Amygdala (tissue), 56 donors: ENCODE measurements around the gene CCDC85C.

Experiments used
- DNase-seq, 56 donors: peaks; one replicate each; lab custom pipeline; 2025; lab: John Stamatoyannopoulos, UW

Gene CCDC85C

DNA sequence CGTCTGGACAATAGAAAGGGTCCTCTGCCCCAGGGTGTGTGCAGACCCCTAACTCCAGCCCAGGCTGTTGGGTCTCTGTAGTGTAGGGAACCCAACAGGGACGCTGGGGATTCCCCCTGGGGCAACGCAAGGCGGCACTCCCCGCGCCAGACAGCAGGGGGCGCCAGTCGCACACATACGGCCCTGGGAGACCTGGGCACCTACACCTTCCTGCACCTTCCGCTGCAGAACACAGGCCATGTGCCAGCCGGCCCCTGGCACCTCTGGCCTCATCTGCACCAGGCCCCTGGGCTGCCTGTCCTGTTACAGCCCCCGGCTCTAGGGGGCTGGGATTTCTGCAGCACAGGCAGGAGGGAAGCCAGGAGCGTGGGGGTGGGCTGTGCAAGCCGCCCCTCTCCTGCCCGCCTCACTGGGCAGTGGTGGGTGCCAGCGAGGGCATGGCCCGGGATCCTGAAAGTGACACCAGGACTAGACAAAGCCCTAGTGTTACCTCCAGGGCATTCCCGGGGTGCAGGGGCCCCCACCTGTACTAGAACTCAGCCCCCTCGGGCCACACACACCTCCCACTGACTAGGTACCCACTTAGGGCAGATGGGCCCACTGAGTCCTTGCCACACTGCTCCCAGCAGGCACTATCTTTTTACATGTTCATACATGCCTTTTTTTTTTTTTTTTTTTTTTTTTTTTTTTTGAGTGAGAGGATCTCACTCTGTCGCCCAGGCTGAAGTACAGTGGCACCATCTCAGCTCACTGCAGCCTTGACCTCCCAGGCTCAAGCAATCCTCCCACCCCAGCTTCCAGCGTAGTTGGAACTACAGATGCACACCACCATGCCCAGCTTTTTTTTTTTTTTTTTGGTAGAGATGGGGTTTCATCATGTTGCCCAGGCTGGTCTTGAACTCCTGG is 85.3 kb downstream of the CCDC85C start:
- DNase-seq, result peak in 36 of 56 donors; percentile 11 to 81 (median 42)

DNA sequence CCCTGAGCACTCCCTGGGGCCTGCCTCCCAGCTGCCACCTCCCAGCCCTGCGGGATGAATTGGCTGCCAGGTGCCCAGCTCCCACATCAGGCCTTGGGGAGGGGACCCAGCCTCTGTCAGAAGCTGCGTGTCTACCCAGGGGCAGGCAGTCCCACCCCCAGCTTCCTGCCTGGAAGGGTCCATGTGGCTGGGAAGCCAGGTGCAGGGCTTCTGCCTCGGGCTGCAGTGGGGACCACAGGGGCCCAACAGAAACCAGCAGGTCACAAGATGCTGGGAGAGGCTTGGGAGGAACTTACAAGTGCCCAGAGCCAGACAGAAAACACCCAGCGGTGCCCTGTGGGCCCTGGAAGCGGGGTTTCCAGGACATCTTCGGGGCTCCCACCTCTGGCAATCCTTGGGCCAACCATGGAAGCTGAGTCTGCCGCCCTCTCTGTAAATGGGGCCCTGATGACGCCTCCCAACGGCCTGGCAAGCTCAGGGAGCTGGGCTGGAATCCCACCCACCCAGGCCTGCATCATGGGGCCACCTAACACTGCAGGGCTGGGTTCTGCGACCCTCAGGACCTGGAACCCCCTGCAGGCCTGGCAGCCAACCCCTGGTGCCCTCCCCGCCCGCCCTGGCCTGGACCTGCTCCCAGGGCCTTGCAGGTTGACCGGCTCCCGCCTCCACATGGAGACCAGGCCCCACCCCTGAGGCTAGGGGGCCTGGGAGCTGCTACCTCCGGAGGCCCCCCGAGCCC is 86.2 kb downstream of the CCDC85C start:
- DNase-seq, result no peak

DNA sequence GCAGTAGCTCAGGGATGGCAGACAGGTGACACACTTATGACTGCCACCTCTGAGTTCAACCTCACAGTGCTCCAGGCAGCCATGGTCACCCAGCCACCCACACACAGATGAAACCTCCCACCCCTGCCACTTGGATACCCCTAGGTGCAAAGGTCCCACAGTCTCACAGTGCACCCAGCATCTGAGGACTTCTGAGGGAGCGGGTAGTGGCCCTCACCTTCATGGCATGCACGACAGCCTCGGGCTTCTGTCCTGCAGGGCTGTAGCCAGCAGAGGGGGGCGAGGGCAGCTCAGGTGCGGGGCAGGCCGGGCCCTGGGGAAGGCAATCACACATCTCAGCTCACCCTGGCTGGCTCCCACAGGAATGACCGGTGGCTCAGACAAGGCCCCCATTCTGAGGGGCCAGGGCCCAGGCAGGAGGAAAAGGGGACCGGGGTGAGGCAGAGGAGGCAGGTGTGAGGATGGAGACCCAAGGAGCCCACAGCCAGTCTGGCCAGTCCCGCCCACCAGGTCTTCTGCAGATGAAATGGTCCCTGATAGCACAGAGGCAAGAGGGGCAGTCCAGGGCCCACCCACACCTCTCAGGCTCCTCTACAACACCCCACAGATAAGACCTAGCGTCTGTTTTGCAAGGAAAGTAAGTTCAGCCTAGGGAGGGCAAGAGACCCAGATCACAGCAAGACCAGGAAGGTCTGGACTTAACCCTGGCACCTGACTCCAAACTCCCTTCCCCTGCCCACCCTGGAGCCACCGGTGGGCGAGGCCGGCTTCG is 87.0 kb downstream of the CCDC85C start:
- DNase-seq, result no peak

DNA sequence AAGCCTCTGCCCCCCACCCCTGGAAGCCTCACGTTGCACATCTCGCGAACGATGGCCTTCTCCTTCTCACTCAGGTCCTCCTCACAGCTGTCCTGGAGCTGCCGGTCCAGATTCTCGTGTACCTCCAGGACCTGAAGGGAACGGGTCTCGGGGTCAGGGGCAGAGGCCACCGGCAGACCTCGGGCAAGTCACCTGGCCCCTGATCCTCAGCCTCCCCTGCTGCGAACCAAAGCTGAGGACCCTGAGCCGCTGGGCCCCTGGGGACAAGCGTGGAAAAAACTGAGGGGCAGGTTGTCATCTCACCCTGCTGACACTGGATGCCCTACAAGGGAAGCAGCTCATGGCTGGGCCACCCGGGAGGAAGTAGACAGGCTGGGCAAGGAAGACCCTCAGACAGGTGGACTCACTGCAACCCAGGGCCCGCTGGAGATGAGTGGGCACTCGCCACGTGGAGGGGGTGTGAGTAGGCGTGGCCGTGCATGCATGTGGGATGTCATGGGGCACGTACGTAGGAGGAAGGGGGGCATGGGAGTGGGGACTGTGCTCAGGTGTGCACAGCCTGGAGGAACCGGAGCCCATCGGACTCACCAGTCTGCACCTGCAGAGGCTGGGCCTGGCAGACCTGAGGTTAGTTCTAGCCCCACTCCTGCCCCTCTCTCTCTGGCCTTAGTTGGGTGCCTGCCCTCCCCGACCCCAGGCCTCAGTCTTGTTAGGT is 87.7 kb downstream of the CCDC85C start:
- no peak for DNase-seq

DNA sequence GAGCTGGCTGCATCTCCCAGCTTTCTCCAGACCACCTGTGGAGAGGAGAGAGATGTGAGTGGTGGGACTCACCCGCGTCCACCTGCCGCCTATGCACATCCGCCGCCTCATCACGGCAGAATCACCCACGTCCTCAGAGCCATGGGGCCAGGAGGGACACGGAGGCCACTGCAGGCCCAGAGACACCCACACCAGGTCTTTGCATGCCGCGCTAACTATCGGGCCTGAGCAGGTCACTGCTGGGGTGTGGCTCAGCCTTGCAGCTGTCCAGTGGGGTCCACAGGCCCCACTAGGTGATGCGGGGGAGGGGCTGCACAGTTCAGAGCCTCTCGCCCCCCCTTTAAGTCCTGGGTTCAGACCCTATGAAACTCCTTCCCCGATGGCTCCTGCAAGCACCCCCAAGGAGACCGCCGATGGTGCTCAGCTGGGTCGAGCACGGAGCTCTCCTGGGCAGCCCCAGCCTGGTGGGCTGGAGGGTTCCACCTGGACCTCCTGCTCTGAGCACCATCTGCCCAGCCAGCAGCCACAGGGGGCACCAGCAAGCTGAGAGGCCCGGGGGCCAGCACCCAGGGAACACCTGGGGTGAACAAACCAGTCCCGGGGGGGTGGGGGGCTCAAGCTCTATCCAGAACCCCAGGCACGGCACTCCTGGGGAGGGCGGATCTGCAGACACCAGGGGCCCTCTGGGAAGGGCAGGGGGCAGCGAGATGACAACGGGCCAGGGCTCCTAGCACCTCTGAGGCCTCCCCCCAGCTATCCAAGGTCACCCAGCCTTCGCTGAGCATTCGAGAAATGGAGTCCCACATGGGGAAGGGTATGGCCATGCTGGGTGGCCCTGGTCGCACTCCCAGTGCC is 88.5 kb downstream of the CCDC85C start:
- no peak for DNase-seq

DNA sequence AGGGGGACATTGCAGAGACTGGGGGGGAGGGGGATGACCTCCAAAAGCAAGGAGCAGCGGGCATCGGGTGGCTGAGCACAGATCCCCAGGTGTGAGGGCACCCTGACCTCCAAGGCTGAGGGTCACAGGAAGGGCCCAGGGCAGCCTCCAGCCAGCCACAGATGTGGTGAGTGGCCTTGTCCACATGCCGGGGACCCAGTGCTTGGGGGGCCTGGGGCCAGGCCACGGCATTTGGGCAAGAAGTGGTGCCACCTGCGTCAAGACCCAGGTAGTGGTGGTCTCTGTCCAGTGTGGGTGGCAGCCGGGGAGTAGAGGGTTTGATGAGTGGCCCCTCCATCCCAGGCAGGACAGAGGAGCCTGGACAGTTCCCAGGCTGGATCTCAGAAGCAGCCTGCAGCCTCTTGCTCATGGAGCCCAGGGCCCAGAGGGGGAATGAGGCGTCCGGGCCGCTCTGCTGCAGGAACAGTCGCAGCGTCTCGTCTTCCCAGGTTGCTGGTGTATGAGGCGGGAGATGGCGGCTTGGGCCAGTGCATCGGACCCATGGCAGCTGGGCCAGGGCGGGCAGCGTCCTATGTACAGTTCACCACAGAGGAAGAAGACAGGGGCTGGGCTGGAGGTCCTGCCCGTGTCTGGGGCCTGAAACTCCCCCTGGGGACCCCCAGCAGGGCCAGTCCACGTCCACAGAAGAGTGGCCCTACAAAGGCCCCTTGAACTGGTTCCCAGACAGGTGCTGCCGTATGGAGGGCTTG is 89.3 kb downstream of the CCDC85C start:
- no peak for DNase-seq

DNA sequence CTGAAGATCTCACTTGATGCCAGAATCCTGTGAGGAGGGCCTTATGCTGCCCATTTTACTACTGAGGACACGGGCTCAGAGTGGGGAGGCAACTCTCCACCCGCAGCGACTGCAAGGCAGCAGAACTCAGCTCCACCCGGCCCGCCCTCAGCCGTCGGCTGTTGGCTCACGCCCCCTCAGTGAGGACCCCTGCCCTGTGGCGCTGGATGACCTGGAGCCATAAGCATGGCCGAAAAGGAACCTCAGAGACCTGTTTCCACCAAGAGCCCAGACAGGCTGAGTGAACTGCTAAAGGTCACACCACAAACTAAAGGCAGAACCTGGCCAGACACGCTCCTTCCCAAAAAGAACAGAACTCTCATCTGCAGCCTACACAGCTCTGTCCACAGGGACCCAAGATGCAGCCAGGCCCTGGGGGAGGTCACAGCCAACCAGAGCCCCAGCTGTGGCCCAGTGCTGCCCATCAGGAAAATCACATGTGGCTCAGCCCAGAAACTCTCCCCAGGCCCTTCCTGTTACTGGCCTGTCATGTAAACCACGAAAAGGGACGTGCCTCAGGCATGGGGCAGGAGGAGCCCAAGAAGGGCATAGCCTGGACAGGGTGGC is 90.0 kb downstream of the CCDC85C start:
- no peak for DNase-seq

DNA sequence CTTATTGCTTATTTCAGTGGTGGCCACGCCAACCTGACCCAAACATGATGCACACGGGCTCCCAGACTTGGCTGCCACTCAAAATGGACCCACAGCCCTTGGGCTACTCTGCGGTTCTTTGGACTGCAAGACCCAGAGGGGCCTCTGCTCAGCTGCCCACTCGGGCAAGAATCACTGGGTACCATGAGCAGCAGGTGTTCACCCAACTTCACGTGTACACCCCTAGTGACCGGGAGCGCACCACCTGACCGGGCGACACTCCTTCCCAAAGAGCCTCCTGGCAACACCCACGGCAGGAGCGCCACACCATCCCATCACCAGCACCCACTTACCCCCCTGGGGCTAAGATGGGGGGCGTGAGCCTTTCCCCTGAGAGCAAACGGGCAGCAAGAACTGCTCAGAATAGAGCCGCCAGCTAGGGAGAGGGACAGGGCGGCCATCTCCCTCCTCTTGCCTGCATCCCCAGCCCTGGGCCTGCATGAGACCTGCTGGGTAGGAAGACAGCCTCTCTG is 90.8 kb downstream of the CCDC85C start:
- DNase-seq, result no peak

DNA sequence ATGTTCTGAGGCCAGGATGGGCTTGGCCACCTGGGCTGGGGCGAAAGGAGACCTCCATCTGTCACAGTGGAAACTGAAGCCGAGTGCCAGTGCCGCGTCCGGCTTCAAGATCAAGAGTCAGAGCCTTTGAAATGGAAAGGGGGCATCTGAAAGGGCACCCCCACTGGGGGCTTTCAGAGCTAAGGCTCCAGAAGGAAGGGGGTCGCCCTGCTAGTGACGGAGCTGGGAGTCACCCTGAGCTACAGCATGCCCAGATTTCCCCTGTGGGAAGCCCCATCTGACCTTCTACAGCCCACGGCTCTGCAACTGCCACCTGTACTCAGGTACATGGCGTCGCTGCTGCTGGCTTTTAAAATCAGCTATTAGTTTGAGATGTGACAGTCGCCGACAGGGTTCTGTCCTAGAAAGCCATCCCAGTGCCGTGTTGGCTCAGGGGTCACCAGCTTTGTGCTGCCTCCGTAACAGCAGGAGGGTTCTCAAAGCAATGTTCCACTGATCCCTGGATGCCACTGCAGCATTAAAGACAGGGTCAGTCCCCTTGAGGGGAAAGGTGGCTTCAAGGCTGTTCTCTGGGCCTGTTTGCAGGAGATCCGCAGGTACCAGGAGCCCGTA is 91.3 kb downstream of the CCDC85C start:
- no peak for DNase-seq

DNA sequence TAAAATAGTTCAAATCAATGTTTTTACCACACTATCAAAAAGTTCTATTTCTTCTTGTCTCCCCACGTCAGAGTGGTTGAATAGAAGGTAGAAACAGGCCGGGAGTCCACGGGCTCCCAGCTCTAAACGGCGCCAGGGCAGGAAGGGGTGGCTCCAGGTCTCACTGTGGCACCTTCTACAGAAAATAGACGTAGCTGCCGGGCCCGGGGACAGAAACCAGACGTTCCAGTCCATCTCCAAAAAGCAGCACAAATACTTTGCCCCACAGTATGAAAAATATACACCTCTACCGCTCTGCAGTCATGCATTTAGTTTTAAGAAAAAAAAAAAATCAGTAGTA is 91.9 kb downstream of the CCDC85C start:
- no peak for DNase-seq

DNA sequence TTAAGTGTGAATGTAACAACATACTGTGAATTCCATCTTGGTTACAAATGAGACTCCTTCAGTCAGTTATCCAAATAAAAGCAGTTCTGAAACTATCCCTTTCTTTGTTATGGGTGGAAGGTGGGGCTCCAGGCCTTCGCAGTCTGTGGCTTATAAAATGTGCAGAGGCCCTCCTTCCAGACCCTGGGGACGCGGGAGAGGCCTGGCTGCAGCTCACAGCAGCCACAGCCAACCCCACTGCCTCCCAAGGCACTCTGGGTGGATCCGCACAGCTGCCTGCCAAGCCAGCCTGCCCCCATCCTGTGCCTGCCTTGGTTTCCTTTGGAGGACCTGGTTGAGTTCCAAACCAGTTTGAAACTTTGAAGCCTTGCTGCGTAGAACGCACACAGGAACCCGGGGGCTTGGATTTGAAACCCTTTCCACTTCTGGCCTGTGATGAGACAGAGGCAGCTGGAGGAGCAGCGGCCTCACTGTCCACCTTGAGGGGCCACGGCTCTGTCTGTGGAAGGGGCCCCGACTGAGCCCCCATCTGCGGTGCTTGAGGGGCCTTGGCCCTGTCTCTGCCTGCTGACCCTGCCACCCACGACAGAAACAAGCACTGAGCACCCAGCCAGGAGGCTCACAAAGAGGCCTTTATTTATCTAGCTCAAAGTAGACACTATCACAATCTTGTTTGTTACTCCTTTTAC is 92.4 kb downstream of the CCDC85C start:
- DNase-seq, result peak in 21 of 56 donors; percentile 21 to 70 (median 50)

DNA sequence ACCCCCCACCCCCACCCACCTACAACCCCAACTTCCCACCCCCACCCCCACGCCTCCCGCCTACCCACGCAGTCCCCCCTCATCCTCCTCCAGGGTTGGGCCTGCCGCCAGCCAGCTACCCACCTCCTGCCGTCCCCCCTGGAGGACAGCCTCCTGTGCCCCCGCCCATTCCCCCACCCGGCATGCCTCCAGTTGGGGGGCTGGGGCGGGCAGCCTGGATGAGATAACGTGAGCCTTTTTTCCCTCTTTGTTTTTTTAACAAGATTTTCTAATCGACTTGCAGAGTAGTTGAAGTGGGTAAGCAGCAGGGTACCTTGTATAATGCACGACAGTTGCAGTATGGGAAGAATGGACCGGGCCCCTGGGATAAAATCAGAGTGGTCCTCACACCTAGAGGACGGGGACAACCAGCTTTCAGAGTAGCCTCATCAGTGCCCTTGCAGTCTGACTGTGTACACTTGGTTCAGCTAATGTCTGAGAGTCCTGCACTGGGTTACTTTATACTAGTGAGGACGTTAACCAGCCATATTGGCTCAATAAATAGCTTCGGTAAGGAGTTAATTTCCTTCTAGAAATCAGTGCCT is 93.4 kb downstream of the CCDC85C start:
- DNase-seq, result no peak

DNA sequence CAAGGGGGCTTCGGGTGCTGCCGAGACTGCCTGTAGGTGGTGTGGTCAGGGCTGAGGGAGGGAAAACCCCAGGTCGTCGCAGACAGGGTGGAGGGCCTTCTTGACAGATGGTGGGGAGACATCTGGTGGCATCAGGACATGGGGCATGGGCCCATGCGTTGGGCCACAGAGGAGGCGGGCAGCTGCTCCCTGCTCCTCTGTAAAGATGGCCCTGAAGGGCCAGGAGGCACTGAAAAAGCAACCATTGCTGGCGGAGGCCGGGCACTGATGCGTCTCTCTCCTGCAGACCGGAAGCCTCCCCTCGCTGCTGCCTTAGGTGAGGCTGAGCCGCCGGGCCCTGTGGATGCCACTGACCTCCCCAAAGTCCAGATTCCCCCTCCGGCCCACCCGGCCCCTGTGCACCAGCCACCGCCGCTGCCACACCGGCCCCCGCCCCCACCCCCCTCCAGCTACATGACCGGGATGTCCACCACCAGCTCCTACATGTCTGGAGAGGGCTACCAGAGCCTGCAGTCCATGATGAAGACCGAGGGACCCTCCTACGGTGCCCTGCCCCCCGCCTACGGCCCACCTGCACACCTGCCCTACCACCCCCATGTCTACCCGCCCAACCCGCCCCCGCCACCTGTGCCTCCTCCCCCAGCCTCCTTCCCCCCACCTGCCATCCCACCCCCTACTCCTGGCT is 94.0 kb downstream of the CCDC85C start:
- no peak for DNase-seq

DNA sequence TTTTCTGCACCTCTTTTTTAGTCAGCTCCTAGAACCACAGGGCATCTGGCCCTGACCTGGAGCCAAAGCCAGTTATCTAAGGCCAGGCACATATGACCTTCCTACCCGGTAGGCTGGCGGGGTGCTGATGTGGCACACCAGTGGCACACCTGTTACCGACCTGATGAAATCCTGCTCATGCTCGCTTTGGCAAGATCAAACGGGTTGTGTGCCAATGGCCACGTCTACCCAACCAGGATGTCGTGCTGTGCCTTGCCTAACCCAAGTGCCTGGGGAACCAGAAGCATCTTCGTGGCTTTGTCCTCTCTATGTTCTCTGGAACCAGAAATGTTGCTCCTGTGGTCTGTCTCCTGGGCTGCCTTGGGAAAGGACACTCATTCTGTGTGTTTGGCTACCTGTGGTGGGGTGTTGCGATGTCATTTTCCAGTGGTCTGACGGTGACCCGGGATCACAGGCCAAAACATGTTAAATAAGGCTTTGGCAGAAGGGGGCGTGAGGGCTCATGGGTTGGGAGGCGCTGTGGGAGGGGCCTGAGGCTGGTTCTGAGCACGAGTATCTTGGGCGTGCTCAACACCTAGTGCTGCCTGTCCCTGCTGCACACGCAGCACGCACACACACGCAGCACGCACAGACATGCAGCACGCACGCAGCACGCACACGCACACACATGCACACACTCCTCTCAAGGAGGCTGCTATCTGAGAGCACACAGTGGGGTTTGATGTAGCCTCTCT is 94.9 kb downstream of the CCDC85C start:
- DNase-seq, result no peak

DNA sequence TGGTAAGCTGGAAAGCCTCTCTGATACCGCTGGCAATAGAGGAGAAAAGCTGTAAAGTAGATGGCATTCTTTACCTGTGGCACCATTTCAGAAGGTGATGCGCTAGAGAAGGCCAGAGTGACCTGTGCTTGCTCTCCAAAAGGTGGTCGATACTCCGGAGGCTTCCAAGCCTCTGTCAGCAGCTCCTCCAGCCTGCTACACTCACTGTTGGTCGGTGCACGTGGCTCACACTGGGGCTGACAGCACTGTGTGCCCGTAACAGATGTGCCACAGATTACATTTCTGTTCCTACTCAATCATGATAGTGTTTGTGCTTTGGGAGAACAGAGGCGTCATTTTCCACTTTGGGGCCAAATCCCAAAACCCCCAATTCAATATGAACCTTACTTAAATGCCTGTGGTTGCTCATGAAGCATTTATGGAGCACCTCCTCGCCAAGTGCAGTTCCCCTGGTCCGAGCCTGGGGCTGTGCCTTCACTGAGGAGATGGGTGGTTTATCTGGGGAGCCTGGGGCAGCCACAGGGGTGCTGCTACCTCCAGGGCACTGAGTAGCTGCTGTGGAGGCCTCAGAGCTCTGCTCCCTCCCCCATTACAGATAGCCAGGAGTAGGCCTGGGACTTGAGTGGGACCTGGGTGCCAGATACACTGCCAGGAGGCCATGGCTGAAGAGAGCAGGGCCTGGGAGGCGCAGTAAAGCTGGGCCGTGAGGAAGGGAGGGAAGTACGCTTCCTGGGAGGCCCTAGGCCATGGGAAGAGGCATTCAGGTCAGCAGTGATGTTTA is 96.0 kb downstream of the CCDC85C start:
- no peak for DNase-seq
